ENCODE results near the gene ODC1.

DNA sequence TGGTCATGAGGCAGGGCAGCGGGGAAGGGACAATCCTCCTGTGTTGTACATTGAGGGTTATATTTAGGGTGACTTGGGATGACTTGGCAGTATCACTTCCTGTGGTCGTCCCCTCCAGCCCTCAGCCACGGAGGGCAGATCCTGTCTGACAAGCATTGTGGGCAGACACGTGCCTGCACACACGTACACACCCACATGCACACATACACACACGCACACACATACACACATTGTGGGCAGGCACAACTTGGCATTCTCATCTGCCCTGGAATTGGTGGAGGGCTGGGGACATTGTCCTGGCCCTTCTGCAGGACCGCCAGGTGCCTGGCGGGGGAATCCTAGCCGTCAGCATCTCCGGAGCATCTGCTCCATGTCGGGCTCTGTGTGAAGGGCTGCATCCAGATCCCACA, 47.6 kb downstream of the ODC1 start:
- TF ChIP-seq, protein P1, sequence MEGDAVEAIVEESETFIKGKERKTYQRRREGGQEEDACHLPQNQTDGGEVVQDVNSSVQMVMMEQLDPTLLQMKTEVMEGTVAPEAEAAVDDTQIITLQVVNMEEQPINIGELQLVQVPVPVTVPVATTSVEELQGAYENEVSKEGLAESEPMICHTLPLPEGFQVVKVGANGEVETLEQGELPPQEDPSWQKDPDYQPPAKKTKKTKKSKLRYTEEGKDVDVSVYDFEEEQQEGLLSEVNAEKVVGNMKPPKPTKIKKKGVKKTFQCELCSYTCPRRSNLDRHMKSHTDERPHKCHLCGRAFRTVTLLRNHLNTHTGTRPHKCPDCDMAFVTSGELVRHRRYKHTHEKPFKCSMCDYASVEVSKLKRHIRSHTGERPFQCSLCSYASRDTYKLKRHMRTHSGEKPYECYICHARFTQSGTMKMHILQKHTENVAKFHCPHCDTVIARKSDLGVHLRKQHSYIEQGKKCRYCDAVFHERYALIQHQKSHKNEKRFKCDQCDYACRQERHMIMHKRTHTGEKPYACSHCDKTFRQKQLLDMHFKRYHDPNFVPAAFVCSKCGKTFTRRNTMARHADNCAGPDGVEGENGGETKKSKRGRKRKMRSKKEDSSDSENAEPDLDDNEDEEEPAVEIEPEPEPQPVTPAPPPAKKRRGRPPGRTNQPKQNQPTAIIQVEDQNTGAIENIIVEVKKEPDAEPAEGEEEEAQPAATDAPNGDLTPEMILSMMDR (IDR thresholded peaks at IDR 0.05), result no peak
- TF ChIP-seq POLR2A (IDR thresholded peaks at IDR 0.05), result no peak

All from uterus (tissue), 2 donors.